ENCODE results near the gene HACL1. TPM values are rescaled to one million over a fixed set of nuclear protein-coding genes. Genes with fewer than 3 reads are reported as not detected.

The HACL1 gene
- 18.1 and 19.0 TPM in 2 replicates for total RNA-seq (2014; rRNA removed; shearing (Covaris generic))

- DNase-seq (ENCODE audit: low spot score) = peak; percentile 99
These were observed at the start of gene HACL1, which contains the start of gene BTD for GRCh38 chr3:15601399-15602145. TSS of gene HACL1 (minus strand) at chr3:15601569. CDS start at chr3:15601463, 106 bp downstream. TSS of gene BTD (plus strand) at chr3:15601745. CDS start at chr3:15635440, 33,695 bp downstream.

- DNase-seq (ENCODE audit: low spot score) = no peak
These were observed 48.5 kb upstream of the HACL1 start for GRCh38 chr3:15649858-15650257.

DNA sequence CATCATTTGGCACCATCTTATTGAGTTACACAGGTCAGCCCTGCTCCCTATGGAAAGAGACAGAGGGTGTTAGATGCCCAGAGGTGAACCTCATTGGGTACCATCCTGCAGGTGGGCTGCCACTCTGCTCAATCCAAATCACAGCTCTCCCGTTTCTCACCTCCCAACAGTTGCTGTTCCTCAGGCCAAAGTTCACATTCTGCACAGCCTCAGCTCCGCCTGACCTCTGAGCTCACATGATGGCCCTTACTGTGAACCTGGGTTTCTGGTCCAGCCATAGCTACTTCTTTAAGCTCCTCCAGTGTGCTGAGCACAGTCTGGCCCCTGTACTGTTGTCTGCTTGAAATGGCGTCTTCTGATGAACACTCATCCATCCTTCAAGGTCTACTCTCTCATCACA lies 48.0 kb upstream of the HACL1 start:
- no peak for DNase-seq (ENCODE audit: low spot score)

DNA sequence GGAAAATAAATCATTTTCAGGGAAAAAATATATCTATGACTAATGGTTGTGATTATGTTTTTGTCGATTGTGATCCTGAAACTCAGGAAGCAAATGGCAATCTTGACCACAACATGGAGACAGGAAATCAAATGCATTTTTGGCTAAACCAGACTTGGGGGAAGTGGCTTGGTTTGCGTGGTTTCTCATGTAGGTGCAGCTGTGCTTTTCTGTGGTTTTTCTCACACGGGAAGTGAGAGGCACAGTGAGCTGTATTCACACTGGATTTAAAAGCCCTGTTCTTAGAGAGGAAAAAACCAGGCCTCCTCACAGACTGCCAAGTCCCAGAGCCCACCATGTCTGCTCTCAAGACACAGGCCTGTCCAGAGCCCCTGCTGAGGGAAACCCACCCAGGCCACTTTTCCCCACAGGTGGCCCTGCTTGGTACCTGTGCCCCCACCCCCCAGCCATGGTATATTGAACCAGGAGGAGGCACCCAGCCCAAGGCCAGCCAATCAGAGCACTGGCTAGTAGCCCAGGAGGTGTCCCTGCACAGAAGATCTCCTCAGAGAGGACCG lies 46.3 kb upstream of the HACL1 start:
- peak; percentile 94 for DNase-seq (ENCODE audit: low spot score)

DNA sequence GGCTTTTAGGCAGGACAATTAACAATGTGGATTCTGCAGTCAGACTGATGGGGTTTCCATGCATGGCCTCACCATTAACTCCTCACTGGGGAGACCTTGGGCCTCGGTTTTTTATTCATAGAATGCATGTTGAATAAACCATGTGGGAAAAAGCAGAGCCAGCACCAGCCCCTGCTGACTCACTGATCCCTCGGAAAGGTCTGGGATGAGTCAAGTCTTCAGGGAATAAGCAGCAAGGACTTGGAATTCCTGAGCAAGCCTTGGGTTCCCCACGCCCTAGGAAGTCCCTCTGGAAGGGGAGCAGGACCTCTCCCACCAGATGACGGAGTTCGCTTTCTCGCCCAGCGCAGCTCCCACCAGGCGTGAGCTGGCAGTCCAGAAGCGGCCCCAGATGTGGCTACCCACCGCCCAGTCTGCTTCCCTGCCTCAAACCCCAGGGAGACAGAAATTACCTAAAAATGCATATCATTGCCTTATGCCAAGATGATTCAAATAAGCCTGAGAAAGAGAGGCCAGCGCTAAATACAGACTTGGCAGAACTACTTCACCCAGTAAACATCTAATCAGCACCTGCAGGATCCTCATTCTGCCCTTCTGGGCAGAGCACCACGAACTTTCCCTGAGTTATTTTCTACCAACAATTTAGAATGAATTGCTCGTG lies 45.6 kb upstream of the HACL1 start:
- DNase-seq (ENCODE audit: low spot score) = peak; percentile 91

GRCh38 chr3:15645740-15646501 lies 44.6 kb upstream of the HACL1 start:
- DNase-seq (ENCODE audit: low spot score) = peak; percentile 81

GRCh38 chr3:15645246-15645645 lies 43.9 kb upstream of the HACL1 start:
- DNase-seq (ENCODE audit: low spot score) = no peak

- no peak for DNase-seq (ENCODE audit: low spot score)
These were observed 37.5 kb upstream of the HACL1 start for GRCh38 chr3:15638891-15639262.

DNA sequence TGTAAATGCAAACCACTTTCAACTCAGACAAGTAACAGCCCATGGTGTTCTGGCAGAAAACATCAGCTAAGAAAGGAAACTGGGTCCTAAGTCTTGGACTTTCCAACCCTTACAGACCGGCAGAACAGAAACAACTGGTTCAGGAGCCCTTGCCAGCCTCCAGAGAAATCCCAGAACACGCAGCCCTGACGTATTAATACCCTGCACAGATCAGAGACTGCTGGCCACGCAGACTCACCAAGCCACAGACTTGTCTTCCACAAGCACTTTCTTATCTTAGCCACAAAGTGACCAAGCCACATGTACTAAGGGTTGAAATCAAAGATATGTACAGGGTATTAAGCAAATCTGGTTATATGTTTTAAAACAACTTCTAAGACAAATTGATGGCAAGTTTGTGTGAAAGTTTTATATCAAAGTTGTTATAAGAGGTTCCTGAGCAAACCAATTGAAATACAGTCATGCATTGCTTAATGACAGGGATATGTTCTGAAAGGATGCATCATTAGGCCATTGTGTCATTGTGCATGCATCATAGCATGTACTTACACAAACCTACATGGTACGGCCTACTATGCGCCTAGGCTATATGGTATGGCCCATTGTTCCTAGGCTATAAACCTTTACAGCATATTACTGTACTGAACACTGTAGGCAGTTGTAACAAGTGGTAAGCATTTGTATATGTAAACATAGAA lies 37.0 kb upstream of the HACL1 start:
- no peak for DNase-seq (ENCODE audit: low spot score)

DNA sequence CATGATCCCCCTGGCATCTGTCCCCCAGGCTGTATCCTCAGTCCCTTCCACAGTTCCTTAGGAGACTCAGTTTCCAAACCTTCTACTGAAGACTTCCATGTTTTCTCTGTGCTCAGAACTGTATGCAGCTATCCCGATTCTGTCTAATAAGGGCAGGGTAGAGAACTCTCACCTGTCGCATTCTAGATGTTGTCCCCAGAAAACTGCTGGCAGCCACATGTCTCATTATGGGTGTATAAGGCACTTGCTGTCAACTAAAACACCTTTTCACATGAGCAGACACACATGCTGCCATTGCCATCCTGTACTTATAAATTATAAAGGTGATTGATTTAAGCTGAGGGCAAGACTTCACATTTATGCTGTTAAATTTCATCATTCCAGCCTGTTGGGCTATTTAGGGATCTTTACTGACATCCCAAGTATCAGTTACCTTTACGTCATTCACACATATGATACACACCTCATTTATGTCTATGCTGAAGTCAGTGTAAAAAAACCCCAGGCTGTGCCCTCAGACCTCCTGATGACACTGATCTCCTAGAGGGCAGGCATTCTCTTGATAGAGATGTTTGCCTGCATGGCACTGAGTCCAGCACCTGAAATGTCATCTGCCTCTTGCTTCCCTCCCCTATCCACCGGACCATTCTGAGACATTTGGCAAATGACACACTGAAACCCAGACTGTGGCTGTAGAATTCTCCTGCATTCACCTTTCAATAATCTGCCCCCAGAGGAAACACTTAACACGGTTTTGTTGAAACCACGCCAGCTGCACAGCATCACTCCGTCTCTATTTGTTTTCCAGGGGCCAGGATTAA lies 36.0 kb upstream of the HACL1 start:
- no peak for DNase-seq (ENCODE audit: low spot score)

- DNase-seq (ENCODE audit: low spot score) = peak; percentile 73
These were observed 34.8 kb upstream of the HACL1 start for GRCh38 chr3:15636028-15636709.

- DNase-seq (ENCODE audit: low spot score) = no peak
These were observed 33.8 kb upstream of the HACL1 start for GRCh38 chr3:15635121-15635661.

DNA sequence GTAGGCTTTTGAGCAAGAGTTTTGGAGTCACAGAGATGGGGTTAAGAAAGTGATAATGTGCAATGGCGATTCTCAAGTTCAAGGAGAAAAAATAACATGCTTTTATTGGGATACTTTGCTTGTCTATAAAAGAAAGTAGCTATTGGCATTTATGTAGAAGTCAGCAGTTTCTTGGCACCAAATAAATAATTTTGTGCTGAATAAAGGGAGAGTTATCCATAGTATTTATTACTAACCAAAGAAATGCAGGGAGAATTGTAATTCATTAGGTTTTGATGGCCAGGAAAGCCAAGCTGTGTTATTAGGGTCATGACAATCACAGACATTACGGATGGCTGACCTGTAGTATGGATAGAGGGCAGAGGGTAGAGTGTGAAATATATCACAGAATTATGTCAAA lies 33.3 kb upstream of the HACL1 start:
- no peak for DNase-seq (ENCODE audit: low spot score)

DNA sequence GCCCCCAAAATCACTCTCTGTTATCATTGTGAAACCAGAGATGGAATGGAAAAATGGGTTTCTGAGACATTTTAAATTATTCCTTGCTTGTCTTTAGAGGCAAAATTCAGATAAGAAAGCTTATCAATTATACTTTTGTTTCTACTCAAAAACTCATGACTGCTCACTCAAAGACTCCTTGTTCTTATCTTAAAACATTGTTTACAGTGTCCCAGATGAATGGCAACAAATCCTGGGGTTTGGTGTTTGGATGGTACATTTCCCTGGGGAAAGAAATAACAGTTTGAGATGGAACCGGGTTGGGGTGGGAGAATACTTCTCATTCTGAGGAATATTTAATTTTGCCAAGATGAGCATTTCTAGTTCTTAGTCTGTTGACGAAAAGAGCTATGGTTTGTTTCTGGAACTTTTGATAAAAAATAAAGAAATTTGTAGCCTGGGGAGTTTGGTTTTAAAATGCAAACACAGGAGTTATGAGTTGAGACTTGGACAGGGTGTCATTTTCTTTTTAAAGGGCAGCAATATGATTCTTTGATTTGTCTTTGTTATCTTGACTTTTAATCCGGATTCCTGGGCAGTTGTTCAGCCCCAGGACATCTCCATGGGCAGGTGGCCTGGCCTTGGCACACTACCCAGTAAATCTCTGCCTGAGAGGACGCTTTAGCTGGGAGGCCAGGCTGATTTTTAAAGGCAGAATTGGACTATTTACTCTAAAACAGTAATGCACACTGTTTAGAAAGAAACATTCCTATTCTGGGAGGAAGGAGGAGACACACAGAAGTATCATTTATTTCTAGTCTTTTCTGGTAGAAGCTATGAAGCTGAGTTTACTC lies 32.6 kb upstream of the HACL1 start:
- DNase-seq (ENCODE audit: low spot score) = no peak

GRCh38 chr3:15633159-15633558 lies 31.8 kb upstream of the HACL1 start:
- DNase-seq (ENCODE audit: low spot score) = no peak

DNA sequence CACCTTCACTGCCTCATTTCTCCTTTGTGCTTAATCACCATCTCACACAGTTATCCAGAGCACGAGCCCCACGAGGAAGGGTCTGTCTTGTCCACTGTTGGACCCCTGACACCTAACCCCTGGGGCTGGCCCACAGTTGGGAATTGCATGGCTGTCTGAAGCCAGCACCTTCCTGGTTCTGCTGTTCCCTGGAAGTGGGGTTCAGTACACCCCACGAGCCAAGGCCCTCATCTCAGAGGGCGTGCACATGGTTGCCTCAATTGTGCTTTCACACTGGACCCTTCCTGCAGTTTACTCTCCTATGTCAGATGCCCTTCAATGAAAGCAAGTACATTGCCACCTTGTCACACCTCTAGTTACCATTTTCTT lies 30.8 kb upstream of the HACL1 start:
- no peak for DNase-seq (ENCODE audit: low spot score)

DNA sequence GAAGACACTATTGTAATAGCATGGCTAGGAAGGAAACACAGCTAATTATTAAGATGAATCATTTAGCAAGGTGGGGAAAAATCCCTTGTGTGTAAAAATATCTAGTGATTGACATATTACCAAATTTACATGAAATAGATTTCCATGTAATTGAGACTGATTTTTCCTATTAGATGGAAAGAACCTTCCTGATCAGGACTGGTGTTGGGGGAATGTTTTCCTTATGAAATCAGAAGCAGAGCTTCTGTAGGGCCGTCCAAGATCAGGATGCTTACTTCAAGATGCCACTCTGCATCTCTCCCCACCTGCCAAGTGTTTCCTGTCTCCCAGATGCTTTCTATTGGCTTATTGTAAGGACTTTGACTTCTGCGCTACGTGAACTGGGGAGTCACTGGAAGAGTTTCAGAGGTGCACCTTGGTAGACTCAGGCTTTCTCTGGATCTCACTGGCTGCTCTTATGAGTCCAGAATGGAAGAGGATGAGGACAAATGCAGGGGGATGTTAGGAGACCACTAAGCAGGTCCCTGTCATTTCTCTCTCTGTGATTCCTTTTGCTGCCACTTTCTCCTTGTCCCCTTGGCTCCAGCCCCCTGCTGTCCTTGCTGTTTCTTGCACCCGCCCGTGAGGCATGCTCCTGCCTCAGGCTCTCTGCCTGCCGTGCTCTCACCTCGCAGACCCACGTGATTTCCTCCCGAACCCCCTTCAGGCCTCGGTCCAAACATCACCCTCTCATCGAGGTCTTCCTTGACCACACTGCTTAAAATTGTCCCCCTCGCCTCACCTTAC lies 30.2 kb upstream of the HACL1 start:
- no peak for DNase-seq (ENCODE audit: low spot score)
